ENCODE measurements around the gene SLC19A2.
A peak's percentile ranks its signal among the peaks of the same experiment; 100 is the strongest.
"Not testable (repeated sequence)": the region's sequence is repeated elsewhere in the genome, so short reads cannot be mapped to it uniquely, and the experiment has no call there.

Gene SLC19A2, protein sequence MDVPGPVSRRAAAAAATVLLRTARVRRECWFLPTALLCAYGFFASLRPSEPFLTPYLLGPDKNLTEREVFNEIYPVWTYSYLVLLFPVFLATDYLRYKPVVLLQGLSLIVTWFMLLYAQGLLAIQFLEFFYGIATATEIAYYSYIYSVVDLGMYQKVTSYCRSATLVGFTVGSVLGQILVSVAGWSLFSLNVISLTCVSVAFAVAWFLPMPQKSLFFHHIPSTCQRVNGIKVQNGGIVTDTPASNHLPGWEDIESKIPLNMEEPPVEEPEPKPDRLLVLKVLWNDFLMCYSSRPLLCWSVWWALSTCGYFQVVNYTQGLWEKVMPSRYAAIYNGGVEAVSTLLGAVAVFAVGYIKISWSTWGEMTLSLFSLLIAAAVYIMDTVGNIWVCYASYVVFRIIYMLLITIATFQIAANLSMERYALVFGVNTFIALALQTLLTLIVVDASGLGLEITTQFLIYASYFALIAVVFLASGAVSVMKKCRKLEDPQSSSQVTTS

GRCh38 chr1:169485431-169486280, at the start of gene SLC19A2:
TSS of gene SLC19A2 (minus strand) at chr1:169485944. CDS start at chr1:169485766, 178 bp downstream.
- no peaks in the 10 kb centered on the region for H3K36me3 Mint-ChIP-seq
- H3K4me1 Mint-ChIP-seq = peaks cover 36% of the 10 kb centered on the region
- peak within 1 kb of the TSS; percentile 91 for H3K27ac Mint-ChIP-seq
- ATAC-seq = peak; percentile 100
- no peaks in the 10 kb centered on the region for H3K9me3 Mint-ChIP-seq
- peak within 1 kb of the TSS; percentile 94 for H3K4me3 Mint-ChIP-seq
- H3K27me3 Mint-ChIP-seq = no peaks in the 10 kb centered on the region

DNA sequence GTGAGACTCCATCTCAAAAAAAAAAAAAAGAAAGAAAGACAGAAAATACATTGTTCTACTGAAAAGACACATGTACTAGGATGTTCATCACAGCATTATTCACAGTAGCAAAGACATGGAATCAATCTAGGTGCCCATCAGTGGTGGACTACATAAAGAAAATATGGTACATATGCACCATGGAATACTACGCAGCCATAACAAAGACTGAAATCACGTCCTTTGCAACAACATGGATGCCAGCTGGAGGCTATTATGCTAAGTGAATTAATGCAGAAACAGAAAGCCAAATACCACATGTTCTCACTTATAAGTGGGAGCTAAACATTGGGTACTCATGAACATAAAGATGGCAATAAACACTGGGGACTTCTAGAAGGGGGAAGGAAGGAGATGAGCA, 48.9 kb upstream of the SLC19A2 start:
- ATAC-seq = no peak
- Mint-ChIP-seq H3K27ac (no peak overlapping the region), H3K4me3 (no peak overlapping the region), H3K9me3 (no peaks in the 10 kb centered on the region), H3K27me3 (peaks cover 15% of the 10 kb centered on the region), H3K36me3 (no peaks in the 10 kb centered on the region), H3K4me1 (peaks cover 6% of the 10 kb centered on the region)

DNA sequence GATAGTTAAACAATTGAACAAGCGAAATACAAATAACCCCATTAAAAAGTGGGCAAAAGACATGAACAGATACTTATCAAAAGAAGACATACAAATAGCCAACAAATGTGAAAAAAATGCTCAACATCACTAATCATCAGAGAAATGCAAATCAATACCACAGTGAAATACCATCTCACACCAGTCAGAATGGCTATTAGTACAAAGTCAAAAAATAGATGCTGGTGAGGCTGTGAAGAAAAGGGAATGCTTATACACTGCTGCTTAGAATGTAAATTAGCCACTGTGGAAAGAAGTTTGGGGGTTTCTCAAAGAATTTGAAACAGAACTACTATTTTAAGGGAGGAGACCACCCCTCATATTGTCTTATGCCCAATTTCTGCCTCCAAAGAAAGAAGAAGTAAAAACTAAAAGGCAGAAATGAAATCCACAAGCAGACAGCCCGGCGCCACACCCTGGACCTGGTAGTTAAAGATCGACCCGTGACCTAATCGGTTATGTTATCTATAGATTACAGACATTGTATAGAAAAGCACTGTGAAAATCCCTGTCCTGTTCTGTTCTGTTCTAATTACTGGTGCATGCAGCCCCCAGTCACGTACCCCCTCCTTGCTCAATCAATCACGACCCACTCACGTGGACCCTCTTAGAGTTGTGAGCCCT, 47.9 kb upstream of the SLC19A2 start:
- Mint-ChIP-seq H3K27me3 (peaks cover 15% of the 10 kb centered on the region), H3K4me3 (peak overlapping the region; percentile 27)
- not testable (repeated sequence) for H3K27ac Mint-ChIP-seq, ATAC-seq, H3K4me1 Mint-ChIP-seq, H3K9me3 Mint-ChIP-seq, H3K36me3 Mint-ChIP-seq

- no peaks in the 10 kb centered on the region for H3K9me3 Mint-ChIP-seq
- H3K27me3 Mint-ChIP-seq = peaks cover 15% of the 10 kb centered on the region
- no peak for ATAC-seq
- H3K4me3 Mint-ChIP-seq = no peak overlapping the region
- H3K36me3 Mint-ChIP-seq = no peaks in the 10 kb centered on the region
- H3K27ac Mint-ChIP-seq = no peak overlapping the region
- H3K4me1 Mint-ChIP-seq = peaks cover 6% of the 10 kb centered on the region
These were observed 44.7 kb upstream of the SLC19A2 start for GRCh38 chr1:169530448-169530847.

DNA sequence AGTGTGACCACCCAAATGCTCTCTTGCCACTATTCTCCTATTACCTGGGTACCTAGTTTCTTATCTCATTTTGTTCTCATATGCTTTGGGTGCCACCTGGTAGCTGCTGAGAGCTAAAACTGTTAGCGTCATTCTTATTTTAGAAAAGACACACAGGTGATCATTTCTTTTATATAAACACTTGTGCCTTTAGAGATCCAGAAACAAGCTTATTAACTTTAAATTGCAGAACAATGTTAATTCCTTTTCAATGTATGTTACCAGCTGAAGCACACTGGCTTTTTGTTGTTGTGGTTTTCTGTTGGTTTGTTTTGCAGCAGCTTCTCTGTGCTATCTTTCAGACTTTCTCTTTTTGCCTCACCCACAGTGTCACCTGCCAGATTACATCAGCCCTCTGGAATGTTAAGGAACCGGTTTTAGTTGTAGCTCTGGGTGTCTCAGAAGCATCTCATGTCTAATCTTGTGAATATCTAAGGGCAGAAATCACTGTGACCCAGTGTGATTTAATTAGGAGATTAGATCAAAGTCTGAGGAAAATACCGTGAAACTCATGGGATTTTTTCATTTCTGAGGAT, 43.4 kb upstream of the SLC19A2 start:
- H3K27ac Mint-ChIP-seq = no peak overlapping the region
- no peaks in the 10 kb centered on the region for H3K36me3 Mint-ChIP-seq
- H3K9me3 Mint-ChIP-seq = no peaks in the 10 kb centered on the region
- H3K27me3 Mint-ChIP-seq = peaks cover 15% of the 10 kb centered on the region
- H3K4me1 Mint-ChIP-seq = peaks cover 6% of the 10 kb centered on the region
- ATAC-seq = no peak
- H3K4me3 Mint-ChIP-seq = no peak overlapping the region

- H3K9me3 Mint-ChIP-seq = no peaks in the 10 kb centered on the region
- no peak overlapping the region for H3K27ac Mint-ChIP-seq
- H3K4me3 Mint-ChIP-seq = no peak overlapping the region
- ATAC-seq = no peak
- no peaks in the 10 kb centered on the region for H3K36me3 Mint-ChIP-seq
- H3K27me3 Mint-ChIP-seq = peaks cover 15% of the 10 kb centered on the region
- H3K4me1 Mint-ChIP-seq = no peaks in the 10 kb centered on the region
These were observed 42.7 kb upstream of the SLC19A2 start for GRCh38 chr1:169528215-169529067.

- H3K4me3 Mint-ChIP-seq = no peak overlapping the region
- no peaks in the 10 kb centered on the region for H3K4me1 Mint-ChIP-seq
- H3K9me3 Mint-ChIP-seq = no peaks in the 10 kb centered on the region
- peaks cover 10% of the 10 kb centered on the region for H3K27me3 Mint-ChIP-seq
- H3K27ac Mint-ChIP-seq = no peak overlapping the region
- no peaks in the 10 kb centered on the region for H3K36me3 Mint-ChIP-seq
- no peak for ATAC-seq
These were observed 41.9 kb upstream of the SLC19A2 start for GRCh38 chr1:169527451-169528214.

- Mint-ChIP-seq H3K4me1 (no peaks in the 10 kb centered on the region), H3K27ac (no peak overlapping the region), H3K27me3 (peaks cover 3% of the 10 kb centered on the region), H3K4me3 (no peak overlapping the region), H3K36me3 (no peaks in the 10 kb centered on the region), H3K9me3 (no peaks in the 10 kb centered on the region)
- no peak for ATAC-seq
These were observed 41.3 kb upstream of the SLC19A2 start for GRCh38 chr1:169527001-169527400.

DNA sequence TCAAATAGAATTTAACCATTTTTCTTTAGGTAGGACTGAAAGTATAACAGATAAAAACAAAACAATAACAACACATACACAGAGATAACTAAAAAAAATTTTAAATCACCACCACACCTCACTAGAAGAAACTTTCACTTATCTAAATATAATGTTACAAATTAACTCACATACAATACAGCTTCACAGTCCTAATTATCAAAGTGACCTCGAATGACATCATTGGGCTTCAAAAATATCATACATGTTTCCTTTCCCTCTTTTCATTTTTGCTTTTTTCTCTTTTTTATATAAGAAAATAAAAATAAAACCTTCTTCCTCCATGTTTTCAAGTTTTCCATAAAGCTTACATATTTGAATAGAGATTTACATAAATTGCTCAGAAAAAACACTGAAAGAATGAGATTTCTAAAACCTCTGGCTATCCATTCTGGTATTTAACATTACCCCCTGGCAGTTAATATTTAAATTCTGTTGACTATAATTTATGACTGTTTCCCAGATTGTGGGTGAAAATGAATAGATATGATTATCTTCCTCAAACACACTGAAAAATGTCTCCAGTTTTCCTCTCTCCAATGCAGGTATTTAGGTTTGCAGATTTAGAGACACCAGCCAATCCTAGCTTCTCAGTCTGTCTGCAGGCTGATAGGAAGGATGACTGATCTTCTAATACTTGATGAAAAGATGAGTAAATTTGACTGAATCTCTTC, 40.5 kb upstream of the SLC19A2 start:
- ATAC-seq = no peak
- H3K4me1 Mint-ChIP-seq = no peaks in the 10 kb centered on the region
- H3K27ac Mint-ChIP-seq = no peak overlapping the region
- no peaks in the 10 kb centered on the region for H3K27me3 Mint-ChIP-seq
- H3K4me3 Mint-ChIP-seq = no peak overlapping the region
- H3K9me3 Mint-ChIP-seq = no peaks in the 10 kb centered on the region
- H3K36me3 Mint-ChIP-seq = no peaks in the 10 kb centered on the region

- no peak for ATAC-seq
- Mint-ChIP-seq H3K27me3 (no peaks in the 10 kb centered on the region), H3K27ac (no peak overlapping the region), H3K9me3 (no peaks in the 10 kb centered on the region), H3K36me3 (no peaks in the 10 kb centered on the region), H3K4me3 (no peak overlapping the region), H3K4me1 (no peaks in the 10 kb centered on the region)
These were observed 39.6 kb upstream of the SLC19A2 start for GRCh38 chr1:169525391-169525790.

- Mint-ChIP-seq H3K4me1 (no peaks in the 10 kb centered on the region), H3K36me3 (no peaks in the 10 kb centered on the region), H3K27me3 (no peaks in the 10 kb centered on the region), H3K4me3 (no peak overlapping the region), H3K9me3 (no peaks in the 10 kb centered on the region), H3K27ac (no peak overlapping the region)
- no peak for ATAC-seq
These were observed 38.2 kb upstream of the SLC19A2 start for GRCh38 chr1:169523904-169524303.

DNA sequence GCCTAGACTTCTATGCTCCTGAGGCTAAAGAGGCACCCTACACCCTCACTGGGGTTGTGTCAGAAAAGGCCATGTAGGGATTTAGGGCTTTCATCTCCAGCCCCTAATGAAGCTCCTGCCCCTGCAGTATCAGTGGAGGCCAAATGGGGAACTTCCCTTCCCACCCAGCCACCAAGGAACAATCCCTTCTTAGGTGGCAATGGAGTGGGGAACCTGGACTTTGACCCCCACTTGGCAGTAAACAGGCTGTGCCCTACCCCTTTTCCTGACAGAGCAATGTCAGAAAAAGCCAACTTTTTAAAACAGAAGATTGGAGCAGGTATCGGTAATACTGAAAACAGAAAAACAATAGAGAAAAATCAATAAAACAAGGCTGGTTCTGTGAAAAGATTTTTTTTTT, 35.5 kb upstream of the SLC19A2 start:
- ATAC-seq = no peak
- Mint-ChIP-seq H3K27me3 (no peaks in the 10 kb centered on the region), H3K9me3 (no peaks in the 10 kb centered on the region), H3K4me1 (no peaks in the 10 kb centered on the region), H3K27ac (no peak overlapping the region), H3K4me3 (no peak overlapping the region), H3K36me3 (no peaks in the 10 kb centered on the region)

- no peak for ATAC-seq
- H3K27ac Mint-ChIP-seq = no peak overlapping the region
- no peak overlapping the region for H3K4me3 Mint-ChIP-seq
- no peaks in the 10 kb centered on the region for H3K27me3 Mint-ChIP-seq
- H3K36me3 Mint-ChIP-seq = no peaks in the 10 kb centered on the region
- peaks cover 7% of the 10 kb centered on the region for H3K4me1 Mint-ChIP-seq
- H3K9me3 Mint-ChIP-seq = no peaks in the 10 kb centered on the region
These were observed 31.9 kb upstream of the SLC19A2 start for GRCh38 chr1:169517558-169518186.
